H1 (cell line): Measurements from ENCODE around the gene CD180. TPM values are rescaled to one million over a fixed set of nuclear protein-coding genes. Genes with fewer than 3 reads are reported as not detected.

Experiments used
- ATF2 ChIP-seq: IDR thresholded peaks from 2 replicates; pipeline ENCODE4 v1.6.1; 2012; ENCODE audit warnings: low read length, inconsistent platforms
- TAF7 ChIP-seq: optimal IDR thresholded peaks from 2 replicates; pipeline ENCODE3; 2011; ENCODE audit warnings: low read depth, mild to moderate bottlenecking, inconsistent platforms, low read length, moderate library complexity, borderline replicate concordance
- polyA plus RNA-seq, 7 experiments: library from polyadenylated mRNA; depleted of rRNA in 3 of 7; stranded (reverse) in 5 of 7; unstranded in 2 of 7; fragments of >200 nt in 5 of 7; fragments of 200-250 nt in 2 of 7; gene quantifications; 1 replicate in 5 of 7; 2 replicates in 1 of 7; 4 replicates in 1 of 7; pipeline versions ENCODE4 v1.2.1 to v1.2.3, GENCODE V29; 2011 to 2013; ENCODE audit warnings: missing spikeins in 2 of 7, mixed read lengths in 2 of 7
- total RNA-seq: library from RNA; stranded (reverse); fragmentation: NEBNext Ultra II Directional; extraction: Animal tissue kit (Norgen Biotek cat#: 25700); gene quantifications from 2 replicates; pipeline ENCODE4 v1.2.1, GENCODE V29; 2021

CD180 gene
- total and polyA plus RNA-seq, 2 of the 8 experiments (the other 6 are each of a cell fraction or from before 2014, with no cell fraction given): not detected

DNA sequence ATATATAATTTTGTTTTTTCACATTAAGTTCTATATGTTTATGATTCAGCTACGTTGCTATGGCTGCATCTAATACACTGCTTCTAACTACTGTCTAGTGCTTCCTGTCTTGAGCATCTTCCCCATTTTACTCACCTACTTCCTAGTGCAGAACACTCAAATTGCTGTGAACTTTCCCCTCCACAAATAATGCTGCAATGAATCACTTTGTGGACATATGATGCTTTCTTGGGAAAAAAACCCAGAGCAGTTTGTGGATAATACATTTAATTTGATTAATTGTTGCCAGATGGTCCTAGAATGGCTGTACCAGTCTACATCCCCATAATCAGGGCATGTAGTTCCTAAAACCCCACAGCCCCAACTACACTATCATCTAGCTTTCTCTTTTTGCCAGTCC is 18.5 kb downstream of the CD180 start (continued):
- TF ChIP-seq ATF2: no peak
- no peak for TF ChIP-seq TAF7
